Mesothelial cell of epicardium (in vitro differentiated cells): ENCODE data around the gene PCTP. TPM values are rescaled to one million over a fixed set of nuclear protein-coding genes. Genes with fewer than 3 reads are reported as not detected.

Source experiments
- DNase-seq, 2 experiments: peaks; one replicate each; pipeline ENCODE4 v3.0.0; 2021; ENCODE audit warnings: low spot score in 2 of 2; ENCODE audit not compliant: unreplicated experiment in 2 of 2
- H3K27ac Mint-ChIP-seq: 2 replicates; pipeline ENCODE4 v1.8.0; 2021; ENCODE audit warnings: mixed read lengths
- H3K27me3 Mint-ChIP-seq: 2 replicates; pipeline ENCODE4 v1.8.0; 2021; ENCODE audit warnings: low read depth, mixed read lengths
- H3K36me3 Mint-ChIP-seq: 2 replicates; pipeline ENCODE4 v1.8.0; 2021; ENCODE audit warnings: mixed read lengths
- H3K4me1 Mint-ChIP-seq: 2 replicates; pipeline ENCODE4 v1.8.0; 2021; ENCODE audit warnings: mixed read lengths
- H3K4me3 Mint-ChIP-seq: 2 replicates; pipeline ENCODE4 v1.8.0; 2021; ENCODE audit warnings: mild to moderate bottlenecking, moderate library complexity, mixed read lengths
- H3K9me3 Mint-ChIP-seq: 2 replicates; pipeline ENCODE4 v1.8.0; 2021; ENCODE audit warnings: mixed read lengths
- total RNA-seq: library from RNA; stranded (reverse); gene quantifications from 3 replicates; pipeline ENCODE4 v1.2.1, GENCODE V29; 2021
- TF ChIP-seq, protein P1 (sequence below): fragments of 200-600 bp; sonication (generic); IDR thresholded peaks from one replicate; pipeline ENCODE4 v1.5.0; 2021; ENCODE audit warnings: antibody characterized with exemption; ENCODE audit not compliant: unreplicated experiment

Gene PCTP
- total RNA-seq, 1 donor from 2014 or later, result 13.3 TPM

GRCh38 chr17:55751720-55752250, 934 bp downstream of the PCTP start:
- TF ChIP-seq, protein P1, sequence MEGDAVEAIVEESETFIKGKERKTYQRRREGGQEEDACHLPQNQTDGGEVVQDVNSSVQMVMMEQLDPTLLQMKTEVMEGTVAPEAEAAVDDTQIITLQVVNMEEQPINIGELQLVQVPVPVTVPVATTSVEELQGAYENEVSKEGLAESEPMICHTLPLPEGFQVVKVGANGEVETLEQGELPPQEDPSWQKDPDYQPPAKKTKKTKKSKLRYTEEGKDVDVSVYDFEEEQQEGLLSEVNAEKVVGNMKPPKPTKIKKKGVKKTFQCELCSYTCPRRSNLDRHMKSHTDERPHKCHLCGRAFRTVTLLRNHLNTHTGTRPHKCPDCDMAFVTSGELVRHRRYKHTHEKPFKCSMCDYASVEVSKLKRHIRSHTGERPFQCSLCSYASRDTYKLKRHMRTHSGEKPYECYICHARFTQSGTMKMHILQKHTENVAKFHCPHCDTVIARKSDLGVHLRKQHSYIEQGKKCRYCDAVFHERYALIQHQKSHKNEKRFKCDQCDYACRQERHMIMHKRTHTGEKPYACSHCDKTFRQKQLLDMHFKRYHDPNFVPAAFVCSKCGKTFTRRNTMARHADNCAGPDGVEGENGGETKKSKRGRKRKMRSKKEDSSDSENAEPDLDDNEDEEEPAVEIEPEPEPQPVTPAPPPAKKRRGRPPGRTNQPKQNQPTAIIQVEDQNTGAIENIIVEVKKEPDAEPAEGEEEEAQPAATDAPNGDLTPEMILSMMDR, result no peak
- H3K4me1 Mint-ChIP-seq, result peaks cover 19% of the 10 kb centered on the region
- H3K27ac Mint-ChIP-seq, result peak overlapping the region; percentile 73
- peaks cover 3% of the 10 kb centered on the region for H3K9me3 Mint-ChIP-seq
- peak overlapping the region; percentile 87 for H3K4me3 Mint-ChIP-seq
- DNase-seq, result no peak
- peaks cover 9% of the 10 kb centered on the region for H3K36me3 Mint-ChIP-seq
- no peaks in the 10 kb centered on the region for H3K27me3 Mint-ChIP-seq

DNA sequence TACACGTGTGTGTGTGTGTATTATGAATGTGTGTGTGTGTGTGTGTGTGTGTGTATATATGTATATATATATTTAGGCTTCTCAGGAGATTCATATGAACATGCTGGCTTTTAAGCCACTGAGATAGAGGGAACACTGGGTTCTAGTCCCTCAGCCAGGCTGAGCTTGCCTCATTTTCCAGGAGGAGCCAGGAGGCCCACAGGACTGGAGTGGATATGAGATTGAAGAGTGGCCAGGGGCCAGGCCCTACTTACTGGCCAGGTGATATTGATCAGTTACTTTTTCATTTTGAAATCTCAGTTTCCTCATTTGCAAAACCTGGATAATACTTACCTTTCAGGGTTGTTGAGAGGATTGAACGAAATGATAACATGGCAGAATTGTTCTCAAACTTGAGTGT, 5.8 kb downstream of the PCTP start:
- TF ChIP-seq, protein P1, result no peak

DNA sequence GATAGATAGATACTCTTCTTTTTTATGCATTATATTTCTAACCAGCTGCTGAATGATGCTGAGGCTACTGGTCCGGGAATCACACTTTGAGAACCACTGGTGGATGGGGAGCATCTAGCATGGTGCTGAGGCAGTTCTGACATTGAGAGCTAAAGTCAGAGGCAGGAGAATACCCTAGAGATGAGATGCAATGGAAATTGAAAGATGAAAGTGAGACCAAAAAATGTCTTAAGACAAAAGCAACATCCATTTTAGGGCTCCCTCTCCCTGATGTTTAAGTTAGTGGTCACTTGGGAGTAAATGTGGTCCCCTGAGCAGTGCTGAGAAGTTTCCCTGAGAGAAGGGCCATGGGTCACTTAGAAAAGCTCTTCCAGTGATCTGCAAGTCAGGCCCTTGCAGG, 6.8 kb downstream of the PCTP start:
- Mint-ChIP-seq H3K9me3 (no peaks in the 10 kb centered on the region), H3K4me3 (no peak overlapping the region), H3K27ac (no peak overlapping the region), H3K36me3 (peaks cover 9% of the 10 kb centered on the region), H3K27me3 (no peaks in the 10 kb centered on the region), H3K4me1 (peaks cover 5% of the 10 kb centered on the region)
- no peak for DNase-seq
- TF ChIP-seq, protein P1, result no peak

More for the DNA sequence above, 5.8 kb downstream of the PCTP start:
- DNase-seq, result no peak
- H3K4me1 Mint-ChIP-seq, result peaks cover 12% of the 10 kb centered on the region
- H3K4me3 Mint-ChIP-seq, result no peak overlapping the region
- no peak overlapping the region for H3K27ac Mint-ChIP-seq
- H3K36me3 Mint-ChIP-seq, result peaks cover 9% of the 10 kb centered on the region
- H3K9me3 Mint-ChIP-seq, result no peaks in the 10 kb centered on the region
- no peaks in the 10 kb centered on the region for H3K27me3 Mint-ChIP-seq

GRCh38 chr17:55758171-55758570, 7.3 kb downstream of the PCTP start:
- H3K27ac Mint-ChIP-seq, result no peak overlapping the region
- no peaks in the 10 kb centered on the region for H3K9me3 Mint-ChIP-seq
- H3K27me3 Mint-ChIP-seq, result no peaks in the 10 kb centered on the region
- DNase-seq, result no peak
- H3K4me3 Mint-ChIP-seq, result no peak overlapping the region
- peaks cover 2% of the 10 kb centered on the region for H3K4me1 Mint-ChIP-seq
- TF ChIP-seq, protein P1, result no peak
- peaks cover 9% of the 10 kb centered on the region for H3K36me3 Mint-ChIP-seq

DNA sequence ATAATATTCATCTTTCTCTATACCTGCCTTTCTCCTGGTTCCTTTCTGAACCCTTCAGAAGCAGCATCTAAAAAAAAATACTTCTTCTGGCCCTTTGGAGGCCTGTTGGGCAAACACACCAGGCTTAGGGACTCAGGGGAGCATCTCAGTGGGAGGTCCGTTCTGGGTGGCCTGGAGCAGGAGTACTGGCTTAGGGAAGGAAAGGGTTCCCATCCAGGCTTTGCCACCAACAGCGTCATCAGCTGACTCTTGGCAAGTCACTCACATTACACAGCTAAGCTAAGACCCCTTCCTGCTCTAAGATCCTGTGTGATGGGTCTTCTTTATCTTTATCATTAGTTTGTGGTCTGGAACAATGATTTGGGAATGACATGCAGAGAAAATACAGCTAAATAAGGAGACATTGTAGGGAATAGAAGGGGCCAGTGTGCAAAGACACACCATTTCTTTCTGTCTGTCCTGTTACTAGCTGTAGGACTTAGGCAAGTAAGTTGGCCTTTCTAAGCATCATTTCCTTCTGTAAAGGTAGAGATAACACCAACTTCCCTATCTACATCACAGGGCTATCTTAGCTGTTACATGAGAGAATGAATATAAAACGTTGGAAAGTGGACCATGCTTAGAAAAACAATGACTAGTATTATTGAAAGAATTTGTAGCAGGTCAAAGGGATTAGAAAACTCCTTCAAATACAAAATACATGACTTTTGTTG, 9.9 kb downstream of the PCTP start:
- no peak for DNase-seq
- Mint-ChIP-seq H3K9me3 (no peaks in the 10 kb centered on the region), H3K4me1 (peaks cover 2% of the 10 kb centered on the region), H3K27ac (no peak overlapping the region), H3K4me3 (no peak overlapping the region), H3K27me3 (no peaks in the 10 kb centered on the region), H3K36me3 (peaks cover 3% of the 10 kb centered on the region)
- TF ChIP-seq, protein P1, result no peak
